NCI-H2107 (cell line): ENCODE measurements around the gene EGR2.
"Not testable (repeated sequence)": the region's sequence is repeated elsewhere in the genome, so short reads cannot be mapped to it uniquely, and the experiment has no call there.

Source experiments
- DNase-seq: peaks from one replicate; lab custom pipeline; 2025; lab: John Stamatoyannopoulos, UW

Gene EGR2

DNA sequence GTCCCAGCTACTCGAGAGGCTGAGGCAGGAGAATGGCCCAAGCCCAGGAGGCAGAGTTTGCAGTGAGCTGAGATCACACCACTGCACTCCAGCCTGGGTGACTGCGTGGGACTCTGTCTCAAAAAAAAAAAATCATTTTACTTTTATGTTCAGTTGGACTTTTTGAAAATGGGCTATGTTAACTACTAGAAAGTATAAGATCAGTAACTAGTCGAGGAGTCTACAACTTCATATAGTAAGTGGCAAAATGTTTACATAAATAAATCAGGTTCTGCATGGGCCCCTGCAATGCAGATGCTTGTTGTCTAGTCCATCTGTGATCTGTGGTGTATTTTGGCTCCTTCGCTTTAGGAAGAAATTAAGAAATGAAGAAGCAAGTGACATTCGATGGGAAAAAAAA, 23.9 kb downstream of the EGR2 start:
- no peak for DNase-seq

DNA sequence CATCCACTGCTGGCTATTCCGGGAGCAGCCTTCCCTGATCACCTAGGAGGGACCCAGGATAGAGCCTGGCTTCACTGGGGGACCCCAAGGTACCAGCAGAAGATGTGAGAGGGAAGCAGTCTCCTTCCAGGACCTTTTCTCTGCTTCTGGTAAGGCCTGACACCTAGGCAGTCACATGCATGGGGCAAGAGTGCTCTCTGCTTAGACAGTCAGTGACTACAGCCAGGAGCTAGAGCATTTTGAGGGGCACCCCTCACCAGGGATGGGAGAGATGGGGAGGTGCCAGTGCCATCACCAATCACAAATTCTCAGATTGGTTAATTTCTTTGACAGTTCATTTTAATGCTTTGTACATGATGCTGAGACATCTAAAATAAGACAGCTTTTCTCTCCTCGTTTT, 25.6 kb downstream of the EGR2 start:
- no peak for DNase-seq

DNA sequence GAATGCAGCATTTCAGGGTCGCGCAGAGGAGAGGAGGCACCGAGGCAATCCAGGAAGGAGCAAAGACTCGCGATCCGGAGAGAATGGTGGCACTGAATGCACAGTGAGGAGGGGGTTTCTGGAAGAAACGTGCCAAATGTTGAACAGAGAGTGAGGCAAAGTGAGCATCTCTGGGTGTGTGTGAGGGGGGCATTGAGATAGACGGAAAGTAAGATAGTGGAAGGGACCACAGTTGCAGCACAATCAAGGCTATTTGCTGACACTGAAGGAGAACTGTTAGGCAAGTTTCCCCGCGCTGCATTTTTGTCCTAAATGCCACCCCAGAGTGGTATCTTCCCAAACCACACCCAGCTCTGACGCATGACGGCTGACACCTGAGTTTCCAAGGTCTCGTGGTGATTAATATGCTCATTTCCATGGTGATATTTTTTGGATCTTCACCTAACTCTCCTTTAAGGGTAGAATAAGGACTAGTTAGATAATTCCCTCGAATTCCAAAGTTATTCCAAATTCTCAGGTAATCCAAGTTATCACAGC, 26.1 kb downstream of the EGR2 start:
- no peak for DNase-seq

DNA sequence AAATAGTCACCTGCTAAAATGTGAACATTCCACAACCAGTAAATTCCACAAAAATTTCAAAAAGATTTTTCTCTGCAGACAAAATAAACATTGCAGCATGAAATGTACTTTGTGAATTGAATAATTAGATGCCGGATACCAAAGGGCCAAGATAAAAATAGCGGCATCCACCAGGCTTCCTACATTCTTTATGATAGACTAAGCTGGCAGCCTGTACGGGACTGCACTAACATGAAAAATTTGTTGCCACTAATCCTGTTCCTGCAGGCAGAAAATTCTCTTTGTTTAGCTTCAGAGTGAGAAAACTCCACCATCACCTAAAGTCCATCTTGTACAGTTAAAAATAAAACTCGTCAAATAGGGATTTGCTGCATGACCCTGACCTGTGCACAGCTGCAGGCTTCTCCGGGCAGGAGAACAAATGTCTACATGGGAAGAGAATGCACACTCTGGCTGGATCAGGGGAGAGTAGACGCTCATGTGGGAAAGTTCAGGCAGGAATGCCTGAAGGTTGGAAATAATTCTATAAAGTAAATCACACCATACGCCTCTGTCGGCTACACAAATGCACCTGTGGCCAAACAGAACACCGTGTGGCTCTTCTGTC, 27.2 kb downstream of the EGR2 start:
- no peak for DNase-seq

DNA sequence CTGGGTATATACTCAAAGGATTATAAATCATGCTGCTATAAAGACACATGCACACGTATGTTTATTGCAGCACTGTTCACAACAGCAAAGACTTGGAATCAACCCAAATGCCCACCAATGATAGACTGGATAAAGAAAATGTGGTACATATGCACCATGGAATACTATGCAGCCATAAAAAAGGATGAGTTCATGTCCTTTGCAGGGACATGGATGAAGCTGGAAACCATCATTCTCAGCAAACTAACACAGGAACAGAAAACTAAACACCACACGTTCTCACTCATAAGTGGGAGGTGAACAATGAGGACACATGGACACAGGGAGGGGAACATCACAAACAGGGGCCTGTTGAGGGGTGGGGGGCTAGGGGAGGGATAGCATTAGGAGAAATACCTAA, 27.9 kb downstream of the EGR2 start:
- DNase-seq: not testable (repeated sequence)

DNA sequence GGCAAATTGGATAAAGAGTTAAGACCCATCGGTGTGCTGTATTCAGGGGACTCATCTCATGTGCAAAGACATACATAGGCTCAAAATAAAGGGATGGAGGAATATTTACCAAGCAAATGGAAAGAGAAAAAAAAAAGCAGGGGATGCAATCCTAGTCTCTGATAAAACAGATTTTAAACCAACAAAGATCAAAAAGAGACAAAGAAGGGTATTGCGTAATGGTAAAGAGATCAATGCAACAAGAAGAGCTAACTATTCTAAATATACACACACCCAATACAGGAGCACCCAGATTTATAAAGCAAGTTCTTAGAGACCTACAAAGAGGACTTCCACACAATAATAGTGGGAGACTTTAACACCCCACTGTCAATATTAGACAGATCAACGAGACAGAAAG, 31.6 kb downstream of the EGR2 start:
- not testable (repeated sequence) for DNase-seq

DNA sequence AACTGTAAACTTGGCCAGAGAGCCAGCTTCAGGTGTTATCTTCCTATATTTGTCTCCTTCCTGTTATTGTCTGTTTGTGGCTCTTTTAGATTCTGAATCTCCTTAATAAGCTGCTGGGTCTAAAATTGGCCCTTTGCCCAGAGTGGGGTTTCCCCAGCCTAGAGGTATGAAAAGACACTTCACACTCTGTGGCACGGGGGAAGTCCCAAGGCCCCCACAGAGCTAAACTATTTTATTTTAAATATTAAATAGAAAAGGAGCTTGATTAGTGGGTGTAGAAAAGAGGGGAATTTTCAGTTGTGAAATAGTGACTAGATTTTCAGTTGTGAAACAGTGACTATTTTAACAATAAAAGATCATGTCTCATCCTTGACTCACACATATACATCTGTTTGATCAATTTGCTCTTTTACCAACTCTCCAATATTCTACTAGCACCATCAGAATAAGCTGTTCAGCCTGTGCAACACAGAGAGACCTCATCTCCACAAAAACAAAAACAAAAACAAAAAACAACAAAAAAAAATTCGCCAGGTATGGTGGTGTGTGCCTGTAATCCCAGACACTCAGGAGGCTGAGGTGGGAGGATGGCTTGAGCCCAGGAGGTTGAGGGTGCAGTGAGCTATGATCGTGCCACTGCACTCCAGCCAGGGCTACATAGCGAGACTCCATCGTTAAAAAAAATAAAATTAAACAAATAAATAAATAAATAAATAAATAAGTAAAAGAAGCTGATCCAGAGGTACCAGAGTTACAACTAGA, 36.5 kb downstream of the EGR2 start:
- DNase-seq: no peak

DNA sequence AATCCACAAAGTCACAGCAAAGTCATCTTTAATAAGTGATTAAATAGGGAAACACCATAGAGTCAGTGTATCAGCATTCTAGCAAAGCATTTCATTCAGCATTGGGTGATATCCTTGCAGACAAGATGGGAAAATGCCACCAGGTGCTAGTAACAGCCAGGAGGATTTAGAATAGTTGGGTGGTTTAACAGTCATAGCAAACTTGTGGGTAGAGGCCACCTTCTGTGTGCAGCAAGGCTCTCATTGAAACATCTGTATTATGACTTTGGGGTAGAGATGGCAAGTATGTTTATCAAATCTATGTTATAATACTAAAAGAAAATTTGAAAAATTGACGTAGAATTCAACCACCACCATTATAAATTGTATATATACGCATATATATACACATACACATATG, 38.0 kb downstream of the EGR2 start:
- DNase-seq: no peak

DNA sequence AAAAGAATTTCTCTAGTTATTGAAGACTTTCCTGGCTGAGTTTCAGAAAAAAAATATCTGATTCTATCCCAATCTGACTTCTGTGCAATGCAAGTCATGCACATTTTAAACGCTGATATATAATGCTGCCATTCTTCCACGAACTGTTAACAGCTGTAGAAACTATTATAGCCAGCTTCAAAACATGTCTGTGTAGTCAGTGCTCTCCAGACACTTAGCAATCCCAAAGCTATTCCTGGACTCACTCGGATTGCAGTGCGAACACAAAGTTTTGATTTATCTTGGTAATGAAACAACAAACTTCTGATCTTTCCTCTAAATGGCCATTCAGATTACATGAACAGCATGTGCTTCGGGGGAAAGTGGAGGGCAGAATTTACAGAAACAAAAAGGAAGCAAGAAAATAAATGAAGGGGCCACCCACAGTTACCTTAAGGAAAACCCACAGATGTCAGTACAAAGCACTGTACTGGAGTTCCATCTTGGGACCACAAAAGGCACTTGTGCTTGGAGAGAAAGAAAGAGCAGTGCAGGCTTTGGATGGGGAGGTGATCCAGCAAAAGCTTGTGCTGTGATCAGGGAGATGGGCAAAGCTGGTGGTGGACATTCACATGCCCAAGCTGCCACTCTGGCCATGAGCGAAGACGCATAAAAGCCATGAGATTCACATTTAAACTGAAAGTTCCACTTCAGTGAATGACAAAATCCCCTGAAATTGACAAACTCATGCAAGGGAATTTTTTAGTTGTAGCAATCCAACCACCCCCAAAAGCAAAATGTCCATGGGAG, 43.8 kb downstream of the EGR2 start:
- DNase-seq: no peak

DNA sequence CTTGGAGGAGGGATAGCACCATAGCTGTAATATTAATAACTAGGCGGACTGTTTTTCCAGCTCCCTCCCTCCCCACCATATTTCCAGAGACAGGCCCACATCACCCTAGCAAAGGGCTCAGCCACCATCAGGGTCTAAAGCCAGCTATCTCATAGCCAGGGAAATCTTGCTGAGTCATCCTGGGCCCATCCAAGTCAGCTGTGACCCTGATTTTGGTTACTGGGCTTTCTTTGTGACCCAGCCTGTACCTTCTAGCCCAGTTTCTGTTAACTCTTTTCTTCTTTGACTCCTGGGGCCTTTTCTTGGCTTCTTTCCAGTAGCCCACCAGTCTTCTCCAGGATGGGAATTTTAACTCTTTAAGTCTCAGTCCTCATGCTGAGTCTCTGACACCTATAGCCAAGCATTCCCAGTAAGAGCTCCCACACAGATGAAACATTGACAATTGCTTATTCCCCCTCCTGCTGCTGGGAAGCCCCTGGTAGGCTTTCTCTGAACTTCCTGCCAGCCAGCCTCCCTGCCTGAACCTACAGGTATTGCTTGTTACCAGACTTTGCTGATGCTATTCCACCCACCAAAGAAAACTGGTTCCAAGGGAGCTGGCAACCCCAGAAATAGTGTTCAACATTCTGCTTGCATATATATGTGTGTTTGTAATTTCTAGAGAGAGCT, 46.5 kb downstream of the EGR2 start:
- no peak for DNase-seq

DNA sequence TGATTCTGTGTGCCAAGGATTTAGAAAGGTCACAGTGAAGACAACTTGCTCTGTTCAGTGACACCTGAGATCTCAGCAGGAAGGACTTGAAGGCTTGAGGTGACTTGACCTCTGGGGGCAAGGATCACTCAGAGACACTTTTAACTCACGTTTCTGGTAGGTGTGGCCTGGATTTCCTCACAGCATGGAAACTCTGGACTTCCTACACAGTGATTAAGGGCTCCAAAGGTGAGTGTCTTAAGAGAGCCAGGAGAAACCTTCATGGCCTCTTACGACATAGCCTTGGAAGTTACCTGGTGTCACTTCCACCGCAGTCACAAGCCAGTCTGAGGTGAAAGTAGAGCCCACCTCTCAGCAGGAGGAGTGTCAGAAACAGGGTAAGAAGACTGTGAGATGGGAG, 49.8 kb downstream of the EGR2 start:
- no peak for DNase-seq

DNA sequence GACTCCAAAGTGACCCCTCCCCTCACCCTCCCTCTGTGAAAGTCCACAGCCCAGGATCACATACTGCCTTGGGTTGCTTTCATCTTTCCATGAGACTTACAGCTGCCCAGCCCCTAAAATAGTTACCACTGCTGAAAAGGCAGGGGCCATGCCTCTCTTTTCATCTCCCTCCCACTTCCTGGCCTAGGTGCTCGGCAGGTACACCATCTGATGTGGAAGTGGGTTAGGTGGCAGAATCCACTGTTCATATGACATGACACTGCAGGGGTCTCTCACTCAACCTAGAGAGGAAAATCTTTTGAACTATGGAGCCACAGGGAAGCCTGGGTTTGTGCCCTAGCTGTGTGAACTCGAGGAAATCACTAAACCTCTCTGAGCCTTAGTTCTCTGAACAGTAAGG, 50.4 kb downstream of the EGR2 start:
- no peak for DNase-seq

DNA sequence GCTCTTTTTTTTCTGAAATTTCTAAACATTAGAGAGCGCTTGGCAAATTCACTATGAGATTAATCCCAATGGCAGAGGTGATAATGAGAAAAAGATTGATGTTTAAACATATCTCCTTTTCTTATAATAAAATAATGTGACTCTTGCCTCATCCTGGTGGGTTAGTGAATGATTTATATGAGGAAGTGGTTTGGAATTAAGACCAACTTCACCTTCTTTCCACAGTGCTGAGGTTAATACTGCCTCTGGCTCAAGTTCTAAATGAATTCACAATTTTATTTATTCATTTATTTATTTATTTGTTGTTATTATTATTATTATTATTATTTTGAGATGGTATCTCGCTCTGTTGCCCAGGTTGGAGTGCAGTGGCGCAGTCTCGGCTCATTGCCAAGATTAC, 52.2 kb downstream of the EGR2 start:
- no peak for DNase-seq

DNA sequence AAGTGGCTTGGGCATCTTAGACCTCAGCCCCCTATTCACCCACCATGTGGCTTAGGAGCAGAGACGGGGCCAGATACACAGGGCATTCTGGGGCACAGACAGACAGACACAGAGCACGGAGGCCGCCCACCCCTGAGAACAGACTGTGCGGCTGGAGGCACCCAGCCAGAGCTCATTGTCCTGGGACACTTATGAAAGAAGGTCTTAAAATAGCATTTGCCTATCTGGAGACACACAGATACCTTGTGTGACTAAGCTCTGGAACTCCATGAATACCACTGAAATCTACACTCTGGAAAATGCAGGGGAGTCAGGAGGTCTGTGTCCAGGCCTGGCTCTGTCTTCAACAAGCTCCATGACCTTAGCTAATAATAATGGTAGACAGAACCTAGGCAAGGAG, 53.0 kb downstream of the EGR2 start:
- no peak for DNase-seq
